Suprapubic skin (tissue), 4 donors: ENCODE results near the gene NRARP. TPM values are rescaled to one million over a fixed set of nuclear protein-coding genes. Genes with fewer than 3 reads are reported as not detected.

ENCODE experiments used
- DNase-seq, 2 donors: peaks; one replicate each; pipeline ENCODE4 v3.0.0-alpha.2; 2019; ENCODE audit warnings: low spot score in 2 of 2
- H3K27ac ChIP-seq: fragments of 200-600 bp; sonication (generic); one replicate; pipeline ENCODE4 v1.5.1; 2019
- H3K27me3 ChIP-seq: fragments of 200-600 bp; sonication (generic); one replicate; pipeline ENCODE4 v1.5.1; 2019
- H3K36me3 ChIP-seq: fragments of 200-600 bp; sonication (generic); one replicate; pipeline ENCODE4 v1.5.1; 2019
- H3K4me1 ChIP-seq: fragments of 200-600 bp; sonication (generic); one replicate; pipeline ENCODE4 v1.5.1; 2019
- H3K4me3 ChIP-seq: fragments of 200-600 bp; sonication (generic); one replicate; pipeline ENCODE4 v1.5.1; 2019; ENCODE audit warnings: mild to moderate bottlenecking
- H3K9me3 ChIP-seq: fragments of 200-600 bp; sonication (generic); one replicate; pipeline ENCODE4 v1.5.1; 2019
- EP300 ChIP-seq: sonication (generic); formaldehyde crosslinking; IDR thresholded peaks from one replicate; pipeline ENCODE4 v1.6.1; 2017; ENCODE audit warnings: antibody characterized with exemption
- POLR2A ChIP-seq, 2 donors: fragments of 450-650 bp; IDR thresholded peaks; one replicate each; pipeline ENCODE4 v1.6.1; 2017; ENCODE audit warnings: antibody characterized with exemption in 2 of 2, mild to moderate bottlenecking in 2 of 2, moderate library complexity in 2 of 2
- POLR2AphosphoS5 ChIP-seq, 3 donors: sonication (generic); formaldehyde crosslinking; IDR thresholded peaks; one replicate each; pipeline ENCODE4 v1.6.1; 2017; ENCODE audit warnings: antibody characterized with exemption in 3 of 3
- WGBS: methylation state at CpG from one replicate; pipeline ENCODE4 v1.1.5; 2018; 5-methylcytosine and 5-hydroxymethylcytosine counted together
- total RNA-seq, 4 donors: library from RNA; depleted of rRNA; stranded (reverse); fragments of >200 nt; gene quantifications; one replicate each; pipeline ENCODE4 v1.1.0, GENCODE V29; 2016
- TF ChIP-seq, protein P1 (sequence below), 2 donors: fragments of 200-600 bp in 1 of 2; fragments of 450-650 bp in 1 of 2; sonication (generic) in 1 of 2; IDR thresholded peaks; one replicate each; pipeline ENCODE4 v1.5.1; 2016 to 2019; ENCODE audit warnings: antibody characterized with exemption in 2 of 2, mild to moderate bottlenecking in 1 of 2, moderate library complexity in 1 of 2

NRARP gene, protein sequence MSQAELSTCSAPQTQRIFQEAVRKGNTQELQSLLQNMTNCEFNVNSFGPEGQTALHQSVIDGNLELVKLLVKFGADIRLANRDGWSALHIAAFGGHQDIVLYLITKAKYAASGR
- 10 to 100 TPM; 25.3 to 69.0 (median 65.5) TPM for total RNA-seq

DNA sequence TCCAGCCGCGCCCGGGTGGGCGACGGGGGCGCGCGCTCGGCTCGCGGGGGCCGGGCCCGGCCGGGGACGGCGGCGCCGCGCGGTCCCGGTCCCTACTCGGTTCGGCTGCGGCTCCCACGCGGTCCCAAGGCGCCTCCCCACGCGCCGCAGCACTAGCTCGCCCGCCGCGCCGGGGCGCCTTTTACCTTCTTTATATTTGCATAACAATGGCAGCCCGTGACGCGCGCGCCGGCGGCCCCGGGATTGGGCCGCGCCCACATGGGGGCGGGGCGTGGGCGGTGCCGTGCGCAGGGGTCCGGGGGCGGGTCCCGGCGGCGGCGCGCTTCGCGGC, at the start of gene NRARP:
Gene NRARP, minus strand, starts transcription at position 154 of the 331 bp plus-strand sequence. CDS start 343 bp downstream, outside the sequence.
- Histone ChIP-seq H3K27me3 (peaks cover 39% of the 10 kb centered on the region), H3K36me3 (no peaks in the 10 kb centered on the region), H3K27ac (peak within 1 kb of the TSS; percentile 86), H3K4me3 (peak within 1 kb of the TSS; percentile 62), H3K4me1 (peaks cover 80% of the 10 kb centered on the region), H3K9me3 (no peaks in the 10 kb centered on the region)
- peak; percentile 88 to 94 for DNase-seq
- no peak for TF ChIP-seq POLR2AphosphoS5 (IDR thresholded peaks at IDR 0.05)
- TF ChIP-seq POLR2A (IDR thresholded peaks at IDR 0.05) = peak in 1 of 2 donors; percentile 53
- no CpG with 5 or more reads among the region's 60 CpGs for WGBS

DNA sequence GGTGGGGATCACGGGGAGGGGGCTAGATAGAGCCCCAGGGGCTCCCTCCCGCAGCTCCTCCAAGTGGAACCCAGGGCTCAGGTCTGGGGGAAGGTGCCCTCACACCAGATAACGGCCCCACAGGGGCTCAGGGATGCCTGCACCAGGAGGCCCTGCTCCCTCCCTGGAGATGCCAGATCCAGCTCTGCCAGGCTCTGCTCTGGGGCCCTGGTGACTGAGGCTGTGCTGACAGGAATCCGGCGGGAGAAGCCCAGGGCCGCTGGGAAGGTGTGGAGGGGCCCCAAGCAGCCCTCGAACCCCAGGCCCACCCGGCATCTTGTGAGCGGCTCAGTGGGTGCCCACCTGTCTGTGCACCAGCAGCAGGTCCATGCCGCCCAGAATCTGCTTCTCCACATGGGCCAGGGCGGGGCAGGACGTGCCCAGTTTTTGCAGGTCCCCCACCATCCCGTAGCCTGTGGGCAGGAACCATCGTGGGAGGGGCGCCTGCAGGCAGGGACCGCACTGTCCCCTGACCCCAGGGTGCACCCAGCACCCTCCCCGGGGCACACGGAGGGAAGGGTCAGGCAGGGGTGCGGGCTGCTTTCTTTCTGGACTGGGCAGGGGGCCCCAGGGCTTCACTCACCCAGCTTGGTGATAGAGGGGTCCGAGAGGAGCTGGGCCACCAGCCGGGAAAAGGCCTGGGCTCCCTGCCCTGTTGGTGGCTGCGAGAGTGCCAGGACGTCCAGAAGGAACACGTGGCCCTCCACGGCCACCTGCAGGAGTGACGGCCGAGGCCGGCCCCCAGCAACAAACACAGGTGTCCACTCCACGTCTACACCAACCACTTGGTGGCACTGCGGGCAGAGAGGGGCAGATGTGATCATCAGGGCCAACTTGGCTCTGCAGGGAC, 48.9 kb upstream of the NRARP start:
- DNase-seq = no peak
- H3K9me3 ChIP-seq = peaks cover 9% of the 10 kb centered on the region
- no peaks in the 10 kb centered on the region for H3K27me3 ChIP-seq
- no peak overlapping the region for H3K27ac ChIP-seq
- TF ChIP-seq POLR2A (IDR thresholded peaks at IDR 0.05) = no peak
- TF ChIP-seq EP300 = no peak
- TF ChIP-seq, protein P1, sequence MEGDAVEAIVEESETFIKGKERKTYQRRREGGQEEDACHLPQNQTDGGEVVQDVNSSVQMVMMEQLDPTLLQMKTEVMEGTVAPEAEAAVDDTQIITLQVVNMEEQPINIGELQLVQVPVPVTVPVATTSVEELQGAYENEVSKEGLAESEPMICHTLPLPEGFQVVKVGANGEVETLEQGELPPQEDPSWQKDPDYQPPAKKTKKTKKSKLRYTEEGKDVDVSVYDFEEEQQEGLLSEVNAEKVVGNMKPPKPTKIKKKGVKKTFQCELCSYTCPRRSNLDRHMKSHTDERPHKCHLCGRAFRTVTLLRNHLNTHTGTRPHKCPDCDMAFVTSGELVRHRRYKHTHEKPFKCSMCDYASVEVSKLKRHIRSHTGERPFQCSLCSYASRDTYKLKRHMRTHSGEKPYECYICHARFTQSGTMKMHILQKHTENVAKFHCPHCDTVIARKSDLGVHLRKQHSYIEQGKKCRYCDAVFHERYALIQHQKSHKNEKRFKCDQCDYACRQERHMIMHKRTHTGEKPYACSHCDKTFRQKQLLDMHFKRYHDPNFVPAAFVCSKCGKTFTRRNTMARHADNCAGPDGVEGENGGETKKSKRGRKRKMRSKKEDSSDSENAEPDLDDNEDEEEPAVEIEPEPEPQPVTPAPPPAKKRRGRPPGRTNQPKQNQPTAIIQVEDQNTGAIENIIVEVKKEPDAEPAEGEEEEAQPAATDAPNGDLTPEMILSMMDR (IDR thresholded peaks at IDR 0.05) = no peak
- TF ChIP-seq POLR2AphosphoS5 (IDR thresholded peaks at IDR 0.05) = no peak
- no peak overlapping the region for H3K4me3 ChIP-seq
- peaks cover 22% of the 10 kb centered on the region for H3K36me3 ChIP-seq
- no peaks in the 10 kb centered on the region for H3K4me1 ChIP-seq
- 95% methylated on average over 18 of the region's 30 CpGs for WGBS

DNA sequence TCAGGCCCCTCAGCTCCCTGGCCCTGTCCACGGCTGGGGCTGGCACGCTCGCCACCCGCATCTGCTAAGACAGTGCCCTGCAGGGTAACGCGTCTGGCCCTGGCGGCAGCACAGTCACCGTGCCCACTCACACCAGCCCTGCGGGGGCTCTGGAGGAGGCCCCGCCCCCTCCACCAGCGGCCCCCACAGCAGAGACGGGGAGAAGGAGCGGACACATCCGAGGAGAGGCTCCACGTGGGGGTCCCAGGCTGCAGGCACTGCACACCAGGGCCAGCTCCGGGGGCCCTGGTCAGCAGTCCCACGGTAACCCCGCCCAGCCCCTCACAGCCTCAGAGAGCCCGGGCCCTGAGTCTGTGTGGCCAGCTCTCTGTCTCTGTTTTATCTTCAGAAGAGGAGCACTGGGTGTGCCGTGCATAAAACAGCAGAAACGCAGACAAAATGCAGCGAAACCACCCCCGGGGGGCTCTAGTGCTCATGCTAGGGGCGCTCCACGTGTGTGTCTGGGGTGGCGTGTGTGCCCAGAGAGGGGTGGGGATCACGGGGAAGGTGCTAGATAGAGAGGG, 47.5 kb upstream of the NRARP start:
- Histone ChIP-seq H3K27me3 (no peaks in the 10 kb centered on the region), H3K4me1 (no peaks in the 10 kb centered on the region), H3K27ac (no peak overlapping the region), H3K36me3 (peaks cover 22% of the 10 kb centered on the region), H3K9me3 (peaks cover 9% of the 10 kb centered on the region), H3K4me3 (no peak overlapping the region)
- TF ChIP-seq, protein P1 (IDR thresholded peaks at IDR 0.05) = no peak
- TF ChIP-seq EP300 (no peak), POLR2A (IDR thresholded peaks at IDR 0.05) (no peak), POLR2AphosphoS5 (IDR thresholded peaks at IDR 0.05) (no peak)
- 94% methylated on average over 13 of the region's 27 CpGs for WGBS
- DNase-seq = no peak

DNA sequence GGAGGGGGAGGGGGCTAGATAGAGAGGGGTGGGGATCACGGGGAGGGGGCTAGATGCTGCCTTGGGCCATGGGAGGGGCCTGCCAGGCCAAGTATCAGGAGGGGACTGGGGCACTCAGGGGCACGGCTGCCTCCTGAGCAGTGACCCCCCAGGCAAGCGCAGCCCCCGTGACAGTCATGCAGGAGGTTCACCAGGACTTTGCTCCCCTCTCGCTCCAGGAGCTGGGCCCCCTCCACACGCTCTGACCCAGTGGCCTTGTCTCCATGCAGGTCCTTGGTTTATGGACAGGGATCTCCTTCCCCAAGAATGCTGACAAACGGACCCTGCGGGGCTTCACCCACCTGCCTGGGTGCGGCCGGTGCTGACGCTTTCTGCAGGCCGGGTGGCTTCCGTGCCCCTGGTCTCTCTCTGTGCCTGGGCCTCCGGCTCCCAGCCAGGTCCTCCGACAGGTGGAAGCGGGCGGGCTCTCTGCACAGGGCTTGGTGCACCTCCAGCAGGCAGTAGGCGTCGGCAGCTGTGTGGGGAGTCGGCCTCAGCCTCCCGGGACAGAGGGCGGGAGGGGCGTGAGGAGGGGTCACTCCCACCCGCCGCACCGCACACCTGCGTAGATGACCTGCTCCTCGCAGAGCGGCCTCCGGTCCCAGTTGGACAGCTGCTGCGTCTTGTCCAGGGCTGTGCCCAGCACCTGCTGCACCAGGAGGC, 46.8 kb upstream of the NRARP start:
- no peak for DNase-seq
- no peaks in the 10 kb centered on the region for H3K4me1 ChIP-seq
- no peaks in the 10 kb centered on the region for H3K27me3 ChIP-seq
- TF ChIP-seq POLR2AphosphoS5 (IDR thresholded peaks at IDR 0.05) (no peak), EP300 (no peak), POLR2A (IDR thresholded peaks at IDR 0.05) (no peak)
- TF ChIP-seq, protein P1 (IDR thresholded peaks at IDR 0.05) = no peak
- peaks cover 22% of the 10 kb centered on the region for H3K36me3 ChIP-seq
- 85% methylated on average over 5 of the region's 31 CpGs for WGBS
- peaks cover 9% of the 10 kb centered on the region for H3K9me3 ChIP-seq
- H3K4me3 ChIP-seq = no peak overlapping the region
- no peak overlapping the region for H3K27ac ChIP-seq

DNA sequence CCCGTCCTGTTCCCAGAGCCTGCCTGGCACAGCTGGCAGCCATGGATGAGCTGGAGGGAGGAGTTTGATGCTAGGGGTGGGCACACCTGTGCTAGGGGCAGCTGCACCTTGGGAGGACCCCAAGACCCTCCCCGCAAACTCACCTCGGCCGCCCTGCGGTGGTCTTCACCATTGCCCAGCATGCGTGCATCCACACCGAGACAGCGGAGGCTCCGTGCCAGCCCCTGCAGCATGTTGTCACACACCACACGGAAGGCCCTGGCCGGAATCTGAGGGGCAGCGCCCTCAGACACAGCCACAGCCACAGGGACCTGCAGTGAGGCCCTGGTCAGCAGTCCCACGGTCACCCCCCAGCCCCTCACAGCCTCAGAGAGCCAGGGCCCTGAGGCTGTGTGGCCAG, 45.9 kb upstream of the NRARP start:
- peaks cover 9% of the 10 kb centered on the region for H3K9me3 ChIP-seq
- H3K27ac ChIP-seq = no peak overlapping the region
- peaks cover 22% of the 10 kb centered on the region for H3K36me3 ChIP-seq
- H3K4me1 ChIP-seq = no peaks in the 10 kb centered on the region
- no peak overlapping the region for H3K4me3 ChIP-seq
- DNase-seq = no peak
- no peaks in the 10 kb centered on the region for H3K27me3 ChIP-seq
- TF ChIP-seq POLR2A (IDR thresholded peaks at IDR 0.05) (no peak), EP300 (no peak), POLR2AphosphoS5 (IDR thresholded peaks at IDR 0.05) (no peak)
- TF ChIP-seq, protein P1 (IDR thresholded peaks at IDR 0.05) = no peak
- WGBS = 98% methylated on average over 13 of the region's 13 CpGs
